Thyroid gland (tissue), 4 donors: ENCODE measurements around the gene CHM.

Experiments used
- CTCF ChIP-seq, 6 experiments: fragments of 200-600 bp in 3 of 6; fragments of 450-650 bp in 3 of 6; sonication (generic) in 3 of 6; IDR thresholded peaks; one replicate each; pipeline ENCODE4 v1.5.1; 2016 to 2019; ENCODE audit warnings: antibody characterized with exemption in 6 of 6, mild to moderate bottlenecking in 2 of 6, inconsistent platforms in 1 of 6, moderate library complexity in 1 of 6
- POLR2A ChIP-seq, 2 donors: fragments of 450-650 bp; IDR thresholded peaks; one replicate each; pipeline ENCODE4 v1.6.1; 2017; ENCODE audit warnings: antibody characterized with exemption in 2 of 2, mild to moderate bottlenecking in 2 of 2, moderate library complexity in 1 of 2

- TF ChIP-seq CTCF (IDR thresholded peaks at IDR 0.05): no peak
- no peak for TF ChIP-seq POLR2A (IDR thresholded peaks at IDR 0.05)
Measured at GRCh38 chrX:85993539-85994197, 53.7 kb downstream of the CHM start.
